Right atrium auricular region (tissue), 2 donors: ENCODE measurements around the gene COA8. TPM values are rescaled to one million over a fixed set of nuclear protein-coding genes. Genes with fewer than 3 reads are reported as not detected.
"Not testable (repeated sequence)": the region's sequence is repeated elsewhere in the genome, so short reads cannot be mapped to it uniquely, and the experiment has no call there.

Experiments used
- DNase-seq: peaks from one replicate; pipeline ENCODE4 v3.0.0-alpha.2; 2019; ENCODE audit warnings: low spot score
- H3K27ac ChIP-seq, 2 donors: fragments of 200-600 bp; sonication (generic); 1 replicate in 1 of 2; 2 replicates in 1 of 2; pipeline ENCODE4 v1.5.1; 2016 to 2019
- H3K27me3 ChIP-seq, 2 donors: fragments of 200-600 bp; sonication (generic); one replicate each; pipeline versions ENCODE4 v1.5.1 to v1.6.0; 2017 to 2019
- H3K36me3 ChIP-seq: fragments of 200-600 bp; sonication (generic); one replicate; pipeline ENCODE4 v1.5.1; 2016
- H3K4me1 ChIP-seq, 2 donors: fragments of 200-600 bp; sonication (generic); one replicate each; pipeline versions ENCODE4 v1.5.1 to v1.6.0; 2017 to 2019
- H3K4me3 ChIP-seq, 2 donors: fragments of 200-600 bp; sonication (generic); 1 replicate in 1 of 2; 2 replicates in 1 of 2; pipeline ENCODE4 v1.5.1; 2017 to 2019; ENCODE audit warnings: mild to moderate bottlenecking in 1 of 2, moderate library complexity in 1 of 2
- H3K9me3 ChIP-seq, 2 donors: fragments of 200-600 bp; sonication (generic); one replicate each; pipeline ENCODE4 v1.5.1; 2019
- total RNA-seq, 2 donors: library from RNA; depleted of rRNA; stranded (reverse); fragments of >200 nt; gene quantifications; one replicate each; pipeline ENCODE4 v1.1.0, GENCODE V29; 2016
- TF ChIP-seq, protein P1 (sequence below), 2 donors: fragments of 200-600 bp; sonication (generic); IDR thresholded peaks; one replicate each; pipeline ENCODE4 v1.5.1; 2019; ENCODE audit warnings: antibody characterized with exemption in 2 of 2

Gene COA8
- total RNA-seq, 2 donors from 2014 or later: 21.3 to 53.2 TPM

DNA sequence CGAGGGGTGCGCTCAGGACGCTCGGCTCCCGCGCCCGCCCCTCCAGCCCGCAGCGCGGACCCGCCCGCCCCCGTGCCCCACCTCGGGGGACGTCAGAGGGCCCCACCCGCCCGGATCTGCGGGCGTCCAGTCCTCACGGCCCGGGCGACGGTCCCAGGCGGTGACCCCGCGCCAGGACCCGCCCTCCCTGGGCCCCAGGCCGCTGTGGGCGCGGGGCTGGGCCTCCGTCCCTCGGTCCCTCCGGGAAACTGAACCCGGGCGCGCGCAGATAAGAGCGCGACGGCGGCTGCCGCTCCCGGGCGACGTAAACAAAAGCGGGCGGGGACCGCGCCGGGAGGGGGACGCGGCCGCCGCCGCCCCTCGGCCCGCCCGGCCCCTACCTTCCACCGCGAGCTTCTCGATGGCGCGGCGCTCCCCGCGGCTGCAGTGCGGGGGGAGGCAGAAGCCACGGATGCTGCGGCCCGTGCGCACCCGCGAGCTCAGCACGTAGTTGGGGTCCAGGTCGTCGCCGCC lies 41.3 kb upstream of the COA8 start:
- Histone ChIP-seq H3K27ac (peak overlapping the region; percentile 84 to 90), H3K36me3 (peaks cover 4% of the 10 kb centered on the region), H3K9me3 (no peaks in the 10 kb centered on the region), H3K4me3 (peak overlapping the region; percentile 61 to 63), H3K4me1 (peaks cover 0 to 78% of the 10 kb centered on the region in 2 donors), H3K27me3 (no peaks in the 10 kb centered on the region)
- DNase-seq: no peak
- TF ChIP-seq, protein P1, sequence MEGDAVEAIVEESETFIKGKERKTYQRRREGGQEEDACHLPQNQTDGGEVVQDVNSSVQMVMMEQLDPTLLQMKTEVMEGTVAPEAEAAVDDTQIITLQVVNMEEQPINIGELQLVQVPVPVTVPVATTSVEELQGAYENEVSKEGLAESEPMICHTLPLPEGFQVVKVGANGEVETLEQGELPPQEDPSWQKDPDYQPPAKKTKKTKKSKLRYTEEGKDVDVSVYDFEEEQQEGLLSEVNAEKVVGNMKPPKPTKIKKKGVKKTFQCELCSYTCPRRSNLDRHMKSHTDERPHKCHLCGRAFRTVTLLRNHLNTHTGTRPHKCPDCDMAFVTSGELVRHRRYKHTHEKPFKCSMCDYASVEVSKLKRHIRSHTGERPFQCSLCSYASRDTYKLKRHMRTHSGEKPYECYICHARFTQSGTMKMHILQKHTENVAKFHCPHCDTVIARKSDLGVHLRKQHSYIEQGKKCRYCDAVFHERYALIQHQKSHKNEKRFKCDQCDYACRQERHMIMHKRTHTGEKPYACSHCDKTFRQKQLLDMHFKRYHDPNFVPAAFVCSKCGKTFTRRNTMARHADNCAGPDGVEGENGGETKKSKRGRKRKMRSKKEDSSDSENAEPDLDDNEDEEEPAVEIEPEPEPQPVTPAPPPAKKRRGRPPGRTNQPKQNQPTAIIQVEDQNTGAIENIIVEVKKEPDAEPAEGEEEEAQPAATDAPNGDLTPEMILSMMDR (IDR thresholded peaks at IDR 0.05): no peak

DNA sequence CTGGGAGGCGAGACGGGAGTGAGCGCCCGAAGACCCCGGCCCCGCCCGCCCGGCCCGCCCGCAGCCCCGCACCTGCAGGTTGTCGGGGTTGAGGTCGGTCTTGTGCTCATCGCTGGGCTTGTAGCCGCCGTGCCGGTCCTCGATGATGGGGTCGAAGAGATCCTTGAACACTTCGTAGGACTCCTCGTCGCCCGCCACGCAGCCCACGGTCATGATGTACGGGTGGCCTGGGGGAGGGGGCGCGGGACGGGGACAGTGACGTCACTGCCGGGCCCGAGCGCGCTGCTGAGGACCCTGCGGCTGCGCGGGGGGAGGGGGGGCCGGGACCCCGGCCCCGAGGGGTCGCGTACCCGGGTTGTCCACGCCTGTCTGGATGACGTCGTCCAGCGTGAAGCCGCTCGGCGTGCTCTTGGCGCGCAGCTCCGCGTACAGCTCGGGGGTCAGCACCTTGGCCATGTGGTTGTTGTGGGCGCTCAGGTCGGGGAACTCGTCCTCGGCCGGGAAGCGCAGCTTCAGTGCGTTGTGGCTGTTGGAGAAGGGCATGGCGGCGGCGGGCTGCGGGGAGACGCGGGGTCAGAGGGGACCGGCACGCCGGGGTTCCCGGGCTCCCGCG lies 40.7 kb upstream of the COA8 start:
- H3K4me1 ChIP-seq: peaks cover 0 to 78% of the 10 kb centered on the region in 2 donors
- peaks cover 4% of the 10 kb centered on the region for H3K36me3 ChIP-seq
- peak overlapping the region; percentile 84 to 90 for H3K27ac ChIP-seq
- H3K27me3 ChIP-seq: no peaks in the 10 kb centered on the region
- TF ChIP-seq, protein P1 (IDR thresholded peaks at IDR 0.05): no peak
- H3K9me3 ChIP-seq: no peaks in the 10 kb centered on the region
- peak overlapping the region; percentile 61 to 63 for H3K4me3 ChIP-seq
- no peak for DNase-seq

DNA sequence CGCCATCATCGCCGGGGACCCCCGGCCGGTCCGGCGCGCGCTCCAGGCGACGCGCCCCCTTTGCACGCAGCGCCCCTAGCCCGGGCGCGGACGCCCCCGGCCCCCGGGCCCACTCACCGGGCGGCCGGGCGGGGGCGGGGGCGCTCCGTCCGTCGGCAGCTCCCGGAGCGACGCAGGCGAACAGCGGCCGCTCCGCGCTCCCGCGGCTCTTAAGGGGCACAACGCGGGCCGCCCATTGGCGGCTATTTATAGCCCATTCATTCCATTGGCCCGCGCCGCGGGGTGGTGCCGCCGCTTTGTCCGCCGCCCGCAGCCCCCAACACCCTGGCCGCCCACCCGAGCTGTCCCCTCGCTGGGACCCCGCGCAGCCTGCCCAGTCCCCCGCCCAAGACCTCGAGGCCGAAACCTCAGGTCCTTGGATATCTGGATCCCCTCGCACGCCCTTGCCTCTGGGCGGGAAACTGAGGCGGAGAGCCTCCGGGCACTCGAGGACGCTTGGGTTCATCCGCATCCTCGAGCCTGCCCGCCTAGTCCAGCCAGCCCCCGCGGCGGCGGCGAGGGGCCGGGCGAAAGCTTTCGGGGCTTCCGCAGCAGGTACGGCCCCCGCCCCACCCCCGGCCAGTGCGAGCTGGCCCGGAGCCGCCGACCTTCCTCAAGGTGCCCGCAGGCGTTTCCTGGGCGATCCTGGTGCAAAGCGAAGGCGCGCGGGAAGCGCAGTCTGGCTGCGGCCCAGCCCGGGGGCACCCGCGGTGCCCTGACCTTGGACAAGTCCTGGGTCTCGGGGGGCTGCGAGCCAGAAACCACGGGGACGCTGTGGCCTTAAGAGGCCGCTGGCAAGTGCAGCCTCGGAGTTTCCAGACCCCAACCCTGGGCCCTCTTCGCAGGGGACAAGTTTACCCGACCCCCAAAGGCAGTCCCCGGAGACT lies 39.8 kb upstream of the COA8 start, which contains the start of gene CKB:
CKB (minus strand) TSS at position 182 of the 926 bp plus-strand sequence. CDS start 337 bp downstream, outside the sequence.
- no peak for DNase-seq
- no peaks in the 10 kb centered on the region for H3K9me3 ChIP-seq
- peaks cover 4% of the 10 kb centered on the region for H3K36me3 ChIP-seq
- peak within 1 kb of the TSS; percentile 61 to 63 for H3K4me3 ChIP-seq
- H3K4me1 ChIP-seq: peaks cover 0 to 78% of the 10 kb centered on the region in 2 donors
- H3K27ac ChIP-seq: peak within 1 kb of the TSS; percentile 84 to 90
- H3K27me3 ChIP-seq: no peaks in the 10 kb centered on the region
- TF ChIP-seq, protein P1 (IDR thresholded peaks at IDR 0.05): no peak

DNA sequence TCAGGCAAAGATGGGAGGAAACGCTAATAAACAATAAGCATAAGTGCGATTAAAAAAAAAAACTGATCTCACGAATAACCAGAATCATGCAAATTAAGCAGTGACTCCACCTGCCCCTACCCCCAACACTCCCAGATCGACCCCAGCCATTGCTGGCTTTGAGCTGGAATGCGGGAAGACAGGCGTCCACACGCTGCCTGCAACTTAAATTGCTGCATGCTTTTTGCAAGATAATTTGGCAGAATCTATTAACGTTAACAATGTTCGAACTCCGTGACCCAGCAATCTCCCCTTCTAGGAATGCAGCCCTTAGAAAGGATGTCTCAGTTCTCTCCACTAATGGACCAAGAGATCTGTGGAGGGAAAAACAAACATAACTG lies 39.2 kb upstream of the COA8 start:
- no peak overlapping the region for H3K4me3 ChIP-seq
- H3K9me3 ChIP-seq: no peaks in the 10 kb centered on the region
- TF ChIP-seq, protein P1 (IDR thresholded peaks at IDR 0.05): no peak
- peaks cover 0 to 78% of the 10 kb centered on the region in 2 donors for H3K4me1 ChIP-seq
- no peak overlapping the region for H3K27ac ChIP-seq
- DNase-seq: no peak
- no peaks in the 10 kb centered on the region for H3K27me3 ChIP-seq
- peaks cover 4% of the 10 kb centered on the region for H3K36me3 ChIP-seq

DNA sequence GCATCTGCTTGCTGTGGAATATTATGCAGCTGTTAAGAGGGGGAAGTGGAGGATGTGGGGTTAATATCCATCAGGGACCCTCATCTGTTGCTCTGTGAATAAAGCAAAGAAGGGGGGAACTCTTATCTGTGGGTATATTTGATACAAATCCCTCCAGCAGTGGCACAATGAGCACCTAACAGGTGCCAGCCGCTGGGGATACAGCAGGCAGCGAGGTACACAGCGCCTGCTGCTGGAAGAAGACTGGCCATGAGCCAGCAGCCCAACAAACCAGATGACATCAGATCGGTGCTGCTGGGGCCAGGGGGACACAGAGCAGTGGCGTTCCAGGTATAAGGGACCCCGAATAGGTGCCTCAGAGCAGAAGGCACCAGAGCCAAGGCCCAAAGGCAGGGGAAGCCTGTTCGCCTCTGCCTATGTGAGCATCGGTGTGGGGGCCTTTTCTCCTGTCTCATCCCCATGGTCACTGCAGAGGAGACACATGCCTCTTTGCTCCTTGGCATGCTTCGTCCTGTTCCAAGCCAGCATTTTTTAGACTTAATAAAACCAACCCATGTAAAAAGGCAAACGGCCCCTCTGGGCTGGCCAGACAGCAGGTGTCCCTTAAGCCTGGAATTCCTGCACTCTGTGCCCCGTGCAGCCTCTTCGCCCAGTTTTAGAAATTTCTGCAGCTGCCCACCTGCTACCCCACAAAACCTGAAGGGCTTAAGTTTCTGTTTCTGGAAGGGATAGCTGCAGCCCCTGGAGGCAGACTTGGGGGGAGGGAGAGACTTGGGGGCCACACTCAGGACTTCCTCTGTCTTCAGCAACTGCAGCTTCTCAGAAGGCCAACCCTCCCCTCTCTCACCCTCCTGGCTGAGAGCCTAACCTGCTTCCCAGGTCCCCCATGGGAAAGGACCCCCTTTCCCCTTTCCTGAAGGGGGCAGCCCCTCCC lies 38.5 kb upstream of the COA8 start:
- peaks cover 0 to 75% of the 10 kb centered on the region in 2 donors for H3K4me1 ChIP-seq
- no peak overlapping the region for H3K4me3 ChIP-seq
- H3K9me3 ChIP-seq: no peaks in the 10 kb centered on the region
- peaks cover 4% of the 10 kb centered on the region for H3K36me3 ChIP-seq
- DNase-seq: no peak
- H3K27me3 ChIP-seq: no peaks in the 10 kb centered on the region
- H3K27ac ChIP-seq: peak overlapping the region in 1 of 2 donors; percentile 21
- TF ChIP-seq, protein P1 (IDR thresholded peaks at IDR 0.05): no peak

DNA sequence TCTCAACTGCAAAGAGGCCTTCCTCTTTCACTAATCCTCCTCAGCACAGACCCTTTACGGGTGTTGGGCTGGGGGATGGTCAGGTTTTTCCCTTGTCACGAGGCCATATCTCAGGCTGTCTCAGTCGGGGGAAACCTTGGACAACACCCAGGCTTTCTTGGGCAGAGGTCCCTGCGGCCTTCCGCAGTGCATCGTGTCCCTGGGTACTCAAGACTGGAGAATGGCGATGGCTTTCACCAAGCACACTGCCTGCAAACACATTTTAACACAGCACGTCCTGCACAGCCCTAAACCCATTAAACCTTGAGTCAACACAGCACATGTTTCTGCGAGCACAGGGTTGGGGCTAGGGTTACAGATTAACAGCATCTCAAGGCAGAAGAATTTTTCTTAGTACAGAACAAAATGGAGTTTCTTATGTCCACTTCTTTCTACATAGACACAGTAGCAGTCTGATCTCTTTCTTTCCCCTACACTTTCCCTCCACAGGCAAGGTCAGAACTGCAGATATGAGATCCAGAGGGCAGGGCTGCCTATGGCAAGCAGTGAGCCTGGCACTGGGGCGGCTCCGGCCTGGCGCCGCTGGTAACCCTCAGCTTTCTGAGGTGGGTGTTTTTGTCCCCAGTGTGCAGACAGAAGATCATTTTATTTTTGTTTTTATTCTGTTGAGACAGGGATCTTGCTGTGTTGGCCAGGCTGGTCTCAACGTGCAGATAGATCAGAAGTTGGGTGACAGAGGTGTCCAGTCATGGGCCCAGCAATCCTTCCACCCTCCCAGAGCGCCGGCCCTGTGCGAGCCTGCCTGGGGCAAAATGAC lies 37.1 kb upstream of the COA8 start:
- peaks cover 0 to 75% of the 10 kb centered on the region in 2 donors for H3K4me1 ChIP-seq
- not testable (repeated sequence) for H3K36me3 ChIP-seq, H3K27me3 ChIP-seq, H3K9me3 ChIP-seq, DNase-seq, H3K4me3 ChIP-seq
- peak overlapping the region; percentile 45 to 93 for H3K27ac ChIP-seq
